ENCODE data around the gene PAPOLG.
A peak's percentile ranks its signal among the peaks of the same experiment; 100 is the strongest.
"Not testable (repeated sequence)": the region's sequence is repeated elsewhere in the genome, so short reads cannot be mapped to it uniquely, and the experiment has no call there.

PAPOLG gene

DNA sequence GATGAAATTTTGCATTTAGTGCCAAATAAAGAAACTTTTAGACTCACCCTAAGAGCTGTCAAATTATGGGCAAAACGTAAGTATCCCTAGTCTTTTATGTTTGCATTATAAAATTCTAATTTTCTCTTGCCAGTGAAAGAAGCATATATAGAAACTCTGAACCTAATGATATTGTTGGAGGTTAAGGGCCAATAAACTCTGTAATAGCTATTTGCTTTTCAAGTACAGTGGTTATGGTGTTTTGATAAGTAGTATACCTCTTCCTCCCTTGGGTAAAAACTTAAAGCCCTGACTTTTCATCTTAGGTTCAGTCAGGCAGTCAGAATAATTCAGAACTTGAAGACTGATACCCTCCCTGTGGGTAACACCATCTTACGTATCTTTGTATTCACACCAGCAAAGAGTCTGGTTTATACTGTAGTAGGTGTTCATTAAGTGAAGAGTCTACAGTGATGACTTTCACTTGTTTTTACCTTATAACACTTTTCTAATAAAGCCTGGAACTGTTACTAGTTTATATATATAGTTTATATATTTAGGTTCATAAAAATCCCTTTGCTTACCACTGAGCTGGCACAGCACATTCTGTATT, 19.1 kb downstream of the PAPOLG start:
- no peak for DNase-seq (ENCODE audit: low read depth)

DNA sequence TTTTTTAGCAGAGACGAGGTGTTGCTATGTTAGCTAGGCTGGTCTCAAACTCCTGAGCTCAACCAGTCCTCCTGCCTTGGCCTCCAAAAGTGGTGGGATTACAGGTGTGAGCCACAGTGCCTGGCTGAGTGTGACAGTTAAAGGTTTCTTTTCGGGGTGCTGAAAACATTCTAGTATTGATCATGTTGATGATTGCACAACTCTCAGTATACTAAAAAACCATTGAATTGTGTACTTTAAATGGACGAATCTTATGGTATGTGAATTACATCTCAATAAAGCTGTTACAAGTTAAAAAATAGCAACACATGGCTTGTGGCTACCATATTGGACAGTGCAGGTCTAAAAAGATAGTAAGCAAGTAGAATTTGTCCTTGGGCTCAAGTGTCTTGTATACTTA, 22.3 kb downstream of the PAPOLG start:
- DNase-seq (ENCODE audit: low read depth) = no peak

DNA sequence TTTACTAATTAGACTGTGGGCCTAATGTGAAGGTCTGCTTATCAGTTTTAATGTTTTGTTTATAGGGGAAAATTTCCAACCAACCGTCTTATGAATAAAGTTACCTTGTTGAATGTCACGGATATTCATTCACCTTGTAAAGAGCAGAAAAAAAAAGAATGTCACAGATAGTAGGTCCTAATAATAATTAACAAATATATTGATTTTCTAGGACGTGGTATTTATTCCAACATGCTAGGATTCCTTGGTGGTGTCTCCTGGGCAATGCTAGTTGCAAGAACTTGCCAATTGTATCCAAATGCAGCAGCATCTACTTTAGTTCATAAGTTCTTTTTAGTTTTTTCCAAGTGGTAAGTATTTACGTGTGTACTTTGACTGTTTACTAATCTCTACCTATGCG, 23.4 kb downstream of the PAPOLG start:
- DNase-seq (ENCODE audit: low read depth) = no peak

DNA sequence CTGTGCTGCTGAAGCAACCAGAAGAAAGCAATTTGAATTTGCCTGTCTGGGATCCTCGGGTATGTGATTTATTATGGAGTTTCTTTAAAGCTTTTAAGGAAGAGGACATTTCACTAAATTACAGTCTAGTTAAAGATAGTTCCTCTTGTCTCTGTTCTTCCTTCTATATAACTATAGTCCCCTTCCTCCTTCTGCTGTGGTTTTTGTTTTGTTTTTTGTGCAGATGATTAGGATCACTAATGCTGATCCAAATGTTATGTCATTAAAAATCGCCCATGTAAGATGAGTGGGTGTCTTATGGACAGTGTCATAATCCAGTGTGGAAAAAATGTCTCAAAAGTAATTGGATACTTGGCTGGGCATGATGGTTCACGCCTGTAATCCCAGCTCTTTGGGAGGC, 24.7 kb downstream of the PAPOLG start:
- no peak for DNase-seq (ENCODE audit: low read depth)

DNA sequence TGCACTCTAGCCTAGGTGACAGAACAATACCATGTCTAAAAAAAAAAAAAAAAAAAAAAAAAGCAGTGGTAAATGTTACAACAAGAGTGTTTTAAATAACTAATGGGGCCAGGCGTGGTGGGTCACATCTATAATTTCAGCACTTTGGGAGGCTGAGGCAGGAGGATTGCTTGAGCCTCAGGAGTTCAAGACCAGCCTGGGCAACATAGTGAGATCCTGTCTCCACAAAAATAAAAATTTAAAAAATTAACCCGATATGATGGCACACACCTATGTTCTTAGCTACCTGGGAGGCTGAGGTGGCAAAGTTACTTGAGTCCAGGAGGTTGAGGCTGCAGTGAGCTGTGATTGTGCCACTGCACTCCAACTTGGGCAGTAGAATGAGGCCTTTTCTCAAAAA, 37.1 kb downstream of the PAPOLG start:
- no peak for DNase-seq (ENCODE audit: low read depth)

DNA sequence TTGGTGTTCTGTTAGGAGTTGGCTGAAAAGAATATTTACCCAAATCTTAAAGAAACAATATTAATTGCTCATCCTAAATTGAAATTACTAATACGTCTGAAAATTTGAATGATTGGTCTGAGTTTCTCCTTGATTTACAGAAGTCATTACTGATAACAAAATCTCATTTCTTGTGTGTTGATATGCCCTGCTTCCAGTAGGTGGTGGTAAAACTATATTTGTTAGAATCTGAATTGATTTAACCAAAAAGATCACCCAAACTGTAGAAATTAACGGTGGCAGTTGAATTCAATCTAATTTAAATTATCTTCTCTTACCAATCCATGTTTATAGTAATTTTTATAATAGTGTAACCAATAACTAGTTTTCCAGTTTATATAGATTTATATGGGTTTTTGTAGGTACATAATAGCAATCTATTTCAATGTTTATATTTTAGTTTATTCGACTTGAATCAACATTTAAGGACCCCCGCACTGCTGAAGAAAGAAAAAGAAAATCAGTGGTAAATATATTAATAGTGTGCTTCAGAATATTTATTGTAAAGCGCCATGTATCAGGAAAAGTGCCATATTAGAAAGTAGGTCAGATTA, 38.3 kb downstream of the PAPOLG start:
- peak; percentile 50 for DNase-seq (ENCODE audit: low read depth)

DNA sequence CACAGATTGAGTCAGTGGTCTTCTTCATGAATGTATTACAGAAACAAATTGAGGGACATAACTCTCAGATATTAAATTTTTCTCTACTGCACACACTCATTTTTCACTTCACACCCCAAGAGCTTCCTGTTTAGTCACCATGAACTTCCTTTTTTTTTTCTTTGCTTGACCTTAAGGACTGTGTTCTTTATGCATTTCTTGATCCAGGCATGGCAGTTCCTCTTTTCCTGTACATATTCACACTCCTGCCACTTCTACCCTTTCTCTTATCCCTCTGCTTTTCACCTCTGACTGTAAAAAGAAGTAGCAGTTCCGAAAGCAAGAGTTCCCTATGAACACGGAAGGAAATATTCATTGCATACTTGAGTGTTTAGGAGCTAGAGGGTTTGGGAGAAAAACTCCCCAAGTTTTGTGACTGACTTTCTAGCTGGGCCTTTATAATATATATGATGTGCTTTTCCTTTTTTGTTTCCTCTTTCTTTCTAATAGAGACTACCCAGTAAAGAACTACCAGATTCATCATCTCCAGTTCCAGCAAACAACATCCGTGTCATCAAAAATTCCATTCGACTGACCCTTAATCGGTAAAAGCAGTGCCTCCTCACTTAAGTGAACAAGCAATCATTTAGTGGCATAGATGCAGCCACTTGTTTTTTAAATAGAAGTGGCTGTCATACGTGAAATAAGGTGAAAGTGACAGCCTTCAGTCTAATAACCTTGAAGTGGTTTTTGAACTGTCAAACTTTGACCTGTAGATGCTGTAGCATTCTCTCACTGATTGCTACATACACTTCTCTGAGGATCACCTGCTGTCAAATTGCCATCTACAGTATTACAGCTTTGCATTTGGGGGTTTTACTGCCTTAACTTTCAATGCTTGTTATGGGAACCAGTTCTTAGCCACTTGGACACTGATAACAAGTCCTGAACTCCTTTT, 40.8 kb downstream of the PAPOLG start:
- peak; percentile 50 for DNase-seq (ENCODE audit: low read depth)

DNA sequence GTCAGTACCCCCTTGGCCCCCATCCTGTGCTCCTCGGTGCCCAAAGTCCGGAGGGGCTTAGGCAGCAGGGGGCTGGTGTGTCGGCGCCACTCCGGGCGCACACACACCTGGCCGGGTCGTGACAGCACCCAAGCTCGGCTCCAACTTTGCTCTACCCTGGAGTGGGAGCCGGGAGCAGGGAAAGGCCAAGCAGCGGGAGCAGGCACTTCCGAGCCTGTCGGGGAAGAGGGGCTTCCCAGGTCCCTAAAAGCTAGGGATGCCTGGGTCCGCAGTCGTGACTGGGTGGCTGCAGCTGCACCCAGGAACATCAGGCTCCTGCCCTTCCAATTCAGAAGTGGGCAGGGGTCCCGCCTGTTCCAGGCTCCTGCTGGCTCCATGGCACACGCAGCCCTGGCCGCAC, 48.4 kb downstream of the PAPOLG start:
- no peak for DNase-seq (ENCODE audit: low read depth)

DNA sequence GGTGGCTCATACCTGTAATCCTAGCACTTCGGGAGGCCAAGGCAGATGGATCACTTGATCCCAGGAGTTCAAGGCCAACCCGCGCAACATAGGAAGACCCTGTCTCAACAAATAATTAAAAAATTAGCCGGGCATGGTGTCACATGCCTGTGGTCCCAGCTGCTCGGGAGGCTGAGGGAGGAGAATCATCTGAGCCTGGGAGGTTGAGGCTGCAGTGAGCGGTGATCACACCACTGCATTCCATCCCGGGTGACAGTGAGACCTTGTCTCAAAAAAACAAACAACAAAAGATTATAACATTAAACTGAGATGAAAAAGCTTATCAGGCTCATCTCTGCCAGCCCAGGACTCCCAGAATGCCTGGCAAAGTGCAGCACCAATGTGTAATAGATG, 50.5 kb downstream of the PAPOLG start:
- DNase-seq (ENCODE audit: low read depth) = no peak

DNA sequence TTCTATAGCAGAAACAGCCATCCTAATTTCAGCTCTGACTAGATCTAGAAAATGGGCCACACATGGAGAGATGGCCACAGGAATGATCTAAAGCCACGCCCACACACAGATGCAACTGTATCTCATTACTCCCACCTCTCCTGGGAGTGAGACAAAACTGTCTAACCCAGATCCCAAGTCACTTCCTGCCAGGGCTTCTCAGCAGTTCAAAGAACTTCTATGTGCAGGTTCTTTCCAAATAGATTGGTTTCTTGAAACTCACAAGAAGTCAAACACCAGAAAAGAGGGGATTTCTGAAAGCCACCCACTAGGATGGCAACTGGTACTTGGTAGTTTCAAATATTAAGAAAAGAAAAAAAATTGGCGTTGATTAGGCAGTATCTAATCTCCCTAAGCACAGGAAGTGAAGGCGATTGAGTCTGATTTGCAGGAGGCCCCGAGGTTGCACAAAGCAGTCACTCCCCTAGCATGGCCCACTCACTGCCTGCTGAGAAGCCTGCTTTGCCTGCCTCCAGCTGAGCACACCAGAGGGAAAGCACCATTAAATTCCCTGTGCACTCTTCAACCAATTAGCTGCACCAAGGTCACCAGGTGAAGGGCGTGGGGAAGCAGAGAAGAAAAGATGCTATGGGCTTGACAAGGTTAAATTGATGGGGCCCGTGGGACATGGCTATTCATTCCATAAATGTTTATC, 51.1 kb downstream of the PAPOLG start:
- DNase-seq (ENCODE audit: low read depth) = peak; percentile 53

DNA sequence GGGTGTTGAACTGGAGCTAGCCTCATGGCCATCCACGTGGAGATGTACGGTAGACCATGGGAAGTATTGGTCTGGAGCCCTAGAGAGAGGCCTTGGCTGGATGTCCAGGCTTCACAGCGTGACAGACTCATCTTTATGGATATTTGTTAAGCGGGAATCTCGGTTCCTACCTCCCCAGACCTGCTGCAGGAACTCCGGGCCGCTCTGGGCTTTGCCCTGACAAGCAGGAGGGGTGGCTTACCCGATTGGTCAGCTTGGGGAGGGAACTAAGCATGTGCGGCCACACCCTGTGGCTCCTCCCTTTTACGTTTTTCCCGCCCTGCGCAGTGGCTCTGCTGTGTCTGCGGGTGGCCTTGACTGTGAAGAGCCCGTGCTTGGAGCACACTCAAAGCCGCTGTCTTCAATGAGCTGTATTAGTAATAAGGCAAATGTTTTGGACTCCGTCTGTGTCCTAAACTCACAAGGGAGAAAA, 52.3 kb downstream of the PAPOLG start:
- no peak for DNase-seq (ENCODE audit: low read depth)

DNA sequence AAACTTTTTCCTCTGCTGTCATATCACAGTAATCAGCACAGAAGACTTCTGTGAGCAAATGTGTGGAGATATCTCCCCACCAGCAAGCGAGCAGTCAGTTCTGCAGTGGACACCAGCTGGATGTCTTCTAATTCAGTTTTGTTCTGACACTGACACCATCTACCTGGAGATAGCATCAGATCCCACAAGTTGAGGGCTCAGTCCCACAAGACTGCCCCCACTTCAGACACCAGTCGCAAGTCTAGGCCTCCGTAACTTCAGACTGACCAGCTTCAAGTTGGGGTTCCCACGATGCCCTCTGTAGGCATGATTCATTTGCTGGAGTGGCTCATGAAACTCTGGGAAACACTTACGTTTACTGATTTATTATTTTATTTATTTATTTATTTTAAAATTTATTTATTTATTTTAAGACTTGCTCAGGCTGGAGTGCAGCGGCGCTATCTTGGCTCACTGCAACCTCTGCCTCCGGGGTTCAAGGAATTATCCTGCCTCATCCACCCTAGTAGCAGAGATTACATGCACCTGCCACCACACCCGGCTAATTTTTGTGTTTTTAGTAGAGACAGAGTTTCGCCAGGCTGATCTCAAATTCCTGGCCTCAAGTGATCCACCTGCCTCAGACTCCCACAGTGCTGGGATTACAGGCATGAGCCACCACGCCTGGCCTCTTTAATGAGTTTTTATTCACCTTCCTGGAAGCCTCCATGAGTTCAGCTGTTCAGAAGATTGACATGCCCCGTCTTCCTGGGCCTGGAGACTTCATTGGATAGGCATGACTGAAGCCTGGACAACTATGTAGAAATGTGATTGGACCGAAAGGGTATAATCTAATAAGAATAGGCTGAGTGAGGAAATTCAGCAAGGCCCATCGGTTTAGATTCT, 55.7 kb downstream of the PAPOLG start:
- no peak for DNase-seq (ENCODE audit: low read depth)

DNA sequence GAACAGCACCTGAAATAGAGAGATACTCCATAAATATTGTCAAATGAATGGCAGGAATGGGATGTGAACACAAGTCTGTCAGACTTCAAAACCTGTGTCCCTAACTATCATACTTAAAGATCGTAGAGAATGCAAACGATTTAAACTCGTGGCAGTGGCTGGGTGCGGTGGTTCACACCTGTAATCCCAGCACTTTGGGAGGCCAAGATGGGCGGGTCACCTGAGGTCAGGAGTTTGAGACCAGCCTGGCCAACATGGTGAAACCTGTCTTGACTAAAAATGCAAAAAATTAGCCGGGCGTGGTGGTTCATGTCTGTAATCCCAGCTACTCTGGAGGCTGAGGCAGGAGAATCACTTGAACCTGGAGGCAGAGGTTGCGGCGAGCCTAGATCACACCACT, 61.1 kb downstream of the PAPOLG start:
- not testable (repeated sequence) for DNase-seq (ENCODE audit: low read depth)

DNA sequence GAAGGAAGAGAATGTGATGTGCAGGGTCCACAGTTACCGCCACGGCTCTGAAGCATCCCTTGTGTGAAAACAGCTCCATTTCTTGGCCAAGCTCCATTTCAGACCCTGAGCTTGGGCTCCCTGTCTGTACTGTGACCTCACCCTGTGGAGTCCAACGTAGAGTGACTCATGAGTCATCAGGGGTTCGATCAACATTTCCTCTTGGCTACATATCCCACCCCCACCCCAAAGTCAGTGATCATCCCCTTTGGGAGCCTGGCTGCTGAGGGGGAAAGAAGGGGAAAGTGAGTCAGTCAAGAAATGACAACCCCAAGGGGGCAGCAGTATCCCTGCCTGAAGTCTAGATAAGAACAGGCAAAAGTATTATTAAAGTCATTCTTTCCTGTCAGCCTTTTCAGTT, 62.2 kb downstream of the PAPOLG start:
- peak; percentile 24 for DNase-seq (ENCODE audit: low read depth)

DNA sequence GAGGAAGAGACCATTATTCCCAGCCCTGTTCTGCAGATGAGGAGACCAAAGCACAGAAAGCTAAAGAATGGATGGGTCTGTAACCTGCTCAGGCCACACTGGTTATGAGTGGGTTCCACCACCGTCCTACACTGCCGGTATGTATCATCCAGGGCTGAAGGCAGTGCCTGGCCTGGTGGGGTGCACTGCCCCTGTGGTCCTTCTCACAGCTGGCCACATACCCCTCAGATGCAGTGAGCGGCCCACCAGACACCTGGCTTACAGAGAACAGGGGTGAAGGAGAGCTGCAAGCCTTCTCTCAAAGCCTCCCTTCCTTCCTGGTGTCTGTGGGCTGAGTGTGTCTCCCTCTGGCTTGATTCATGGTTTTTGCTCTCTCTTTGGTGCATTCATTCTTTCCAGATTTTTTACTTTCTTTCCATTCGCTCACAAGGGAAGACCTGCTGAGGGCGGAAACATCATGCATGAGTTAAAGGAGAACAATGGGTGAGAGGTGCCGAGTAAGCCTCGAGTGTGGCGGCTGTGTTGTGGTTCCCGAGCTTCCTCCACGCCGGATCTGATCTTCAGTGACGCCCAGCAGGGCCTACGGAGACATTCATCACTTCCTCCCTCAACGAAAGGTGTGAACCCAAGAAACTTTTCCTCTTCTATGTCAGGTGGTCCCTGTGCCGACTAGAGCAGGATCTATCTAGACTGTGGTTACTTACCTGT, 63.2 kb downstream of the PAPOLG start:
- no peak for DNase-seq (ENCODE audit: low read depth)

DNA sequence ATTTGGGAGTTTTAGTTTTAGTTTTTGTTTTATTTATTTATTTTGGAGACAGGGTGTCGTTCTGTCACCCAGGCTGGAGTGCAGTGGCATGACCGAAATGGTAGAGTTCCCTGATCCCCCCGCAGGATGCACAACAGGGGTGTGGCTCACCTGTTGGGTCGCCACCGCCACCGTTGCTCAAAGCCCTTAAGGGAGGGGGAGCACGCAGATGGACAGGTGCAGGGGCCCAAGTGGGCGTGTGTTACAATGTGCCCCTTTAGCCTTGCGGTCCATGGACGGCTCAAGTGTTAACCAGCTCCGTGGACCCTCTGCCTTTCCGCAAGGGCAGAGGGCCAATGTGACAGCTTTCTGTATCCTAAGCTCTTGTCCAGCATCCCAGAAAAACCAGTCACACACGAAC, 63.9 kb downstream of the PAPOLG start:
- no peak for DNase-seq (ENCODE audit: low read depth)

DNA sequence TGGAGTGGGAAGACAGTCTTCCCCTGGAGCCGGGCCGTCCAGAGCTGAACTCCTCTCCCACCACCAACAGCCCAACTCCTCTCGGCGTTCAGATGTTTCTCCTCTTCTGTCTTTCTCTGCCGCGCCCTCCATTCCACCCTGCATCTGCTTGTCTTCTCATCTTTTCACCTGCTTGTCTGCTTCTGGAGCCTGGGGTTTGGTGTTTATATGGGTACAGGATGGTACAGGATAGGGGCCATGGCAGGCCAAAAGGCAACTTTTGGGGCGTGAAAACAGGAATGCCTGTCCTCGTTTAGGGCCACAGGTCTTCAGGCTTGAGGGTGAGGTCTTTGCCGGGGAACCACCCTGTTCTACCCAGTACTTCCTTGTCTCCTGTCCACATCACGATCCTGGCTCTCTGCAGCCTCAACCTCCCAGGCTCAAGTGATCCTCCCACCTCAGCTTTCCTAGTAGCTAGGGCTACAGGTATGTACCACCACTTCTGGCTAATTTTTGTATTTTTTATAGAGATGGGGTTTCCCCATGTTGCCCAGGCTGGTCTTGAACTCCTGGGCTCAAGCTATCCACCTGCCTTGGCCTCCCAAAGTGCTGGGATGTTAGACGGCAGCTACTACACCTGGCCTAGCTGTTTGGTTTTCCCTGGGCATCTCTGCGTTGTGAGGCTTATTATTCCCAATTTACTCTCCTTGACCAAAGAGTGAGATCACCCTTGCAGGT, 64.5 kb downstream of the PAPOLG start:
- no peak for DNase-seq (ENCODE audit: low read depth)

DNA sequence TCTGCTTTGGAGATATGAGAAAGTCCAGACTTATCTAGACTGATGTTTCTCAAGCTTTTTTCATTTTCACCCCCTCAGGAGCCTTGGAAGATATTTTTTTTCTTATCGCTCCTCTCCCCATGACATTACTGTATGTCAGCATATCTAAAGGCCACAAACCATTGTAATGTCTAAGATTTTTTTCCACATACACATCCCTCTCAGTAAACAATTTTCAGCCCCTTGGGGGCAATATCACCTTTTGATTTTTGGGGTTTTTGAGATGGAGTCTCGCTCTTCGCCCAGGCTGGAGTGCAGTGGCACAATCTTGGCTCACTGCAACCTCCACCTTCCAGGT, 65.0 kb downstream of the PAPOLG start:
- no peak for DNase-seq (ENCODE audit: low read depth)

DNA sequence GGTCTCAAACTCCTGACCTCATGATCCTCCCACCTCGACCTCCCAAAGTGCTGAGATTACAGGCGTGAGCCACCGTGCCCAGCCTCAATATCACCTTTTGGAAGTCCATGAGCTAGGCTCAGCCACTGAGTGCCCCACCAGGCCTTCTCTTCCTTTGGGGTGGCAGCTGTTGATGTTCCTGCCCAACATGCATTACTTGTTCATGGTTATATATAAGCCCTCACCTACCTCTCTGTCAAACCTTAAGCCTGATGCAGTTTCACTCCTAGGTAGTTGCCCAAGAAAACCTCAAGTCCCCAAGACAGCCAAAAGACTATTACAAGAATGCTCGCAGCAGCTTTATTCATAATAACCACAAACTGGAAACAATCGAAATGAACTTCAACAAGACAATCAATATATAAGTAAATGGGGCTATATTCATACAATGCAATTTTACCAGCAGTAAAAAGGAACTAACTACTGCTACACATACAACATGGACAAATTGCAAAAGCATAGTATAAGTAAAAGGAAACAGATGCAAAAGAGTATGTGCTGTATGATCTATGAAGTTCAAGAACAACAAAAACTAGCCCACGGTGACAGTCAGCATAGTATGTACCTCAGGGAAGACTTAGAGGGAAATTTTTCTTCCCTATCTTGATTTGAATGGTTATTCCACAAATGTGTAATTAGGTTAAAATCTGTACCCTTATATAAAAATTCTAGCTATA, 65.7 kb downstream of the PAPOLG start:
- DNase-seq (ENCODE audit: low read depth) = no peak

DNA sequence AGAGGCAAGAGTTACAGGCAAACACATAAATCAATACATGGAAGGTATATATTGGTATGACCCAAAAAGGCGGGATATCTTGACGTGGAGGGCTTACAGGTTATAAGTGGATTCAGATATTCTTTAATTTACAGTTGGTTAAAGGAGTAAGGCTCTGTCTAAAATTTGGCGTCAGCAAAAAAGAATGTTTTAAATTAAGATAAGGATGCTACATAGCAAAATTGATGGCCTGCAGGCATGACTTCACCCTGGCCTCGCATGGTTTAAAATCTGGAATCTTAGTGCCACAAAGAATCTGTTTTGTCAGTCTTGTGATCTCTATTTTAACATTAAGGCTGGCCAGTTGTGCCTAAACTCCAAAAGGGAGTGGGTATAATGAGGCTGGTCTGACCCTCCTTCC, 66.9 kb downstream of the PAPOLG start:
- no peak for DNase-seq (ENCODE audit: low read depth)

Measured in ELR (cell line).